H9 (cell line): ENCODE data around the gene DCAF4. TPM values are rescaled to one million over a fixed set of nuclear protein-coding genes. Genes with fewer than 3 reads are reported as not detected.

Experiments
- DNase-seq: peaks from one replicate; pipeline ENCODE4 v3.0.0-alpha.2; 2017
- H2AFZ ChIP-seq: one replicate; pipeline ENCODE4 v1.6.1; 2013; ENCODE audit warnings: mild to moderate bottlenecking, low read length, control low read depth, moderate library complexity
- H2AK5ac ChIP-seq: 2 replicates; pipeline ENCODE4 v1.6.1; 2013; ENCODE audit warnings: low read length, control low read depth, mixed read lengths; ENCODE audit not compliant: insufficient read length
- H2BK120ac ChIP-seq: one replicate; pipeline ENCODE4 v1.6.1; 2013; ENCODE audit warnings: low read depth, mild to moderate bottlenecking, low read length, control low read depth, inconsistent platforms; ENCODE audit not compliant: poor library complexity, severe bottlenecking
- H2BK12ac ChIP-seq: 2 replicates; pipeline ENCODE4 v1.6.1; 2013; ENCODE audit warnings: low read length, control low read depth, mixed read lengths, low read depth; ENCODE audit not compliant: insufficient read length
- H2BK15ac ChIP-seq: 2 replicates; pipeline ENCODE4 v1.6.1; 2013; ENCODE audit warnings: low read depth, low read length, control low read depth
- H2BK20ac ChIP-seq: one replicate; pipeline ENCODE4 v1.6.1; 2013; ENCODE audit warnings: low read depth, mild to moderate bottlenecking, low read length, control low read depth, inconsistent platforms; ENCODE audit not compliant: poor library complexity, severe bottlenecking
- H2BK5ac ChIP-seq: 2 replicates; pipeline ENCODE4 v1.6.1; 2013; ENCODE audit warnings: low read length, control low read depth, mixed read lengths; ENCODE audit not compliant: insufficient read length
- H3K14ac ChIP-seq: 2 replicates; pipeline ENCODE4 v1.6.1; 2013; ENCODE audit warnings: low read length, control low read depth; ENCODE audit not compliant: insufficient read depth
- H3K18ac ChIP-seq: 2 replicates; pipeline ENCODE4 v1.6.1; 2013; ENCODE audit warnings: low read depth, mild to moderate bottlenecking, mixed read lengths, low read length, control low read depth; ENCODE audit not compliant: insufficient read length
- H3K23ac ChIP-seq: 2 replicates; pipeline ENCODE4 v1.6.1; 2013; ENCODE audit warnings: low read length, control low read depth, mixed read lengths, low read depth; ENCODE audit not compliant: insufficient read length
- H3K23me2 ChIP-seq: 2 replicates; pipeline ENCODE4 v1.6.1; 2013; ENCODE audit warnings: low read depth, mild to moderate bottlenecking, mixed read lengths, low read length, control low read depth; ENCODE audit not compliant: insufficient read length, poor library complexity, severe bottlenecking
- H3K27ac ChIP-seq: 2 replicates; pipeline ENCODE4 v1.5.1; 2013; ENCODE audit warnings: low read length, control low read depth, mixed read lengths, low read depth; ENCODE audit not compliant: insufficient read length
- H3K27me3 ChIP-seq: 2 replicates; pipeline ENCODE4 v1.6.1; 2013; ENCODE audit warnings: low read length, control low read depth, inconsistent platforms; ENCODE audit not compliant: insufficient read depth
- H3K4ac ChIP-seq: 2 replicates; pipeline ENCODE4 v1.6.1; 2013; ENCODE audit warnings: low read depth, mild to moderate bottlenecking, control low read depth, inconsistent platforms, low read length, moderate library complexity
- H3K4me1 ChIP-seq: 2 replicates; pipeline ENCODE4 v1.6.1; 2013; ENCODE audit warnings: low read length, control low read depth, inconsistent platforms; ENCODE audit not compliant: insufficient read depth
- H3K4me2 ChIP-seq: 2 replicates; pipeline ENCODE4 v1.6.1; 2013; ENCODE audit warnings: low read length, control low read depth, mixed read lengths; ENCODE audit not compliant: insufficient read length, insufficient read depth
- H3K56ac ChIP-seq: 2 replicates; pipeline ENCODE4 v1.6.1; 2013; ENCODE audit warnings: low read depth, mild to moderate bottlenecking, mixed read lengths, low read length, control low read depth; ENCODE audit not compliant: insufficient read length
- H3K79me1 ChIP-seq: 2 replicates; pipeline ENCODE4 v1.6.1; 2013; ENCODE audit warnings: low read depth, mild to moderate bottlenecking, moderate library complexity, low read length, control low read depth, inconsistent platforms; ENCODE audit not compliant: insufficient read depth, poor library complexity, severe bottlenecking
- H3K79me2 ChIP-seq: 2 replicates; pipeline ENCODE4 v1.6.1; 2013; ENCODE audit warnings: low read length, control low read depth, inconsistent platforms; ENCODE audit not compliant: insufficient read depth
- H3K9ac ChIP-seq: 2 replicates; pipeline ENCODE4 v1.6.1; 2013; ENCODE audit warnings: low read length, control low read depth, mixed read lengths; ENCODE audit not compliant: insufficient read length; ENCODE audit errors: extremely low read depth
- H3K9me3 ChIP-seq: one replicate; pipeline ENCODE4 v1.6.1; 2013; ENCODE audit warnings: low read depth, low read length, inconsistent platforms; ENCODE audit not compliant: control insufficient read depth
- H3T11ph ChIP-seq: one replicate; pipeline ENCODE4 v1.6.1; 2013; ENCODE audit warnings: mild to moderate bottlenecking, low read length, control low read depth, inconsistent platforms
- H4K20me1 ChIP-seq: one replicate; pipeline ENCODE4 v1.6.1; 2013; ENCODE audit not compliant: control insufficient read depth, insufficient read length, insufficient read depth
- H4K5ac ChIP-seq: 2 replicates; pipeline ENCODE4 v1.6.1; 2013; ENCODE audit warnings: low read depth, mild to moderate bottlenecking, mixed read lengths, low read length, control low read depth; ENCODE audit not compliant: insufficient read length
- H4K8ac ChIP-seq: replicated peaks from 2 replicates; pipeline ENCODE4 v1.6.1; 2013; ENCODE audit warnings: low read length, control low read depth, mixed read lengths, low read depth; ENCODE audit not compliant: insufficient read length
- H4K91ac ChIP-seq: 2 replicates; pipeline ENCODE4 v1.6.1; 2013; ENCODE audit warnings: low read depth, mild to moderate bottlenecking, moderate library complexity, mixed read lengths, low read length, control low read depth; ENCODE audit not compliant: insufficient read length
- H3K27ac Mint-ChIP-seq, 3 experiments: 2 replicates in 2 of 3; 3 replicates in 1 of 3; pipeline ENCODE4 v1.8.0; 2020 to 2021; ENCODE audit warnings: mixed read lengths in 3 of 3, mild to moderate bottlenecking in 1 of 3, moderate library complexity in 1 of 3
- H3K27me3 Mint-ChIP-seq: 2 replicates; pipeline ENCODE4 v1.8.0; 2021; ENCODE audit warnings: low read depth, mild to moderate bottlenecking, moderate library complexity, mixed read lengths
- H3K36me3 Mint-ChIP-seq, 3 experiments: 2 replicates in 2 of 3; 3 replicates in 1 of 3; pipeline ENCODE4 v1.8.0; 2020 to 2021; ENCODE audit warnings: low read depth in 3 of 3, mixed read lengths in 3 of 3; ENCODE audit not compliant: insufficient read depth in 1 of 3
- H3K4me1 Mint-ChIP-seq, 2 experiments: 2 replicates each; pipeline ENCODE4 v1.8.0; 2020; ENCODE audit warnings: mixed read lengths in 2 of 2
- H3K4me3 Mint-ChIP-seq, 2 experiments: 2 replicates in 1 of 2; 3 replicates in 1 of 2; pipeline ENCODE4 v1.8.0; 2020 to 2021; ENCODE audit warnings: mild to moderate bottlenecking in 2 of 2, mixed read lengths in 2 of 2, moderate library complexity in 1 of 2
- H3K9me3 Mint-ChIP-seq, 2 experiments: 2 replicates in 1 of 2; 3 replicates in 1 of 2; pipeline ENCODE4 v1.8.0; 2020; ENCODE audit warnings: mild to moderate bottlenecking in 2 of 2, mixed read lengths in 2 of 2, moderate library complexity in 1 of 2
- CTCF ChIP-seq: fragments of 200-600 bp; sonication (generic); conservative IDR thresholded peaks from 3 replicates; pipeline ENCODE4 v1.8.0; 2021; ENCODE audit warnings: antibody characterized with exemption, mild to moderate bottlenecking
- WGBS: extraction: QIAGEN DNeasy Blood & Tissue Kit; methylation state at CpG from one replicate; pipeline ENCODE4 v1.1.7; 2013; ENCODE audit warnings: missing lambda C conversion rate, low lambda C conversion rate, mixed read lengths; ENCODE audit not compliant: insufficient read length; ENCODE audit errors: extremely low coverage; 5-methylcytosine and 5-hydroxymethylcytosine counted together
- total RNA-seq: library from RNA; stranded (reverse); gene quantifications from 2 replicates; pipeline ENCODE4 v1.2.1, GENCODE V29; 2021

DCAF4 gene
- total RNA-seq, 1 experiment from 2014 or later: 32.0 TPM

- H2BK5ac ChIP-seq: no peak overlapping the region
- no peak overlapping the region for H4K91ac ChIP-seq
- no peak for TF ChIP-seq CTCF
- Mint-ChIP-seq H3K27me3 (no peaks in the 10 kb centered on the region), H3K4me1 (peaks cover 3% of the 10 kb centered on the region in 2 experiments), H3K9me3 (no peaks in the 10 kb centered on the region), H3K27ac (no peak overlapping the region), H3K4me3 (no peak overlapping the region), H3K36me3 (peaks cover 4 to 26% (median 18%) of the 10 kb centered on the region in 3 experiments; a peak in 6 of 7 replicates)
- H2BK12ac ChIP-seq: no peak overlapping the region
- H3K9me3 ChIP-seq: no peaks in the 10 kb centered on the region
- H3K56ac ChIP-seq: no peak overlapping the region
- no peak overlapping the region for H2BK20ac ChIP-seq
- H2BK15ac ChIP-seq: no peak overlapping the region
- H3K9ac ChIP-seq: no peak overlapping the region
- H3K14ac ChIP-seq: no peak overlapping the region
- H3K4me2 ChIP-seq: no peak overlapping the region
- H3K23ac ChIP-seq: no peak overlapping the region
- no peaks in the 10 kb centered on the region for H3K23me2 ChIP-seq
- no peak overlapping the region for H2BK120ac ChIP-seq
- no peak overlapping the region for H2AK5ac ChIP-seq
- no peak for DNase-seq
- no peaks in the 10 kb centered on the region for H3K4me1 ChIP-seq
- H3K27me3 ChIP-seq: no peaks in the 10 kb centered on the region
- no peak overlapping the region for H3K4ac ChIP-seq
- H4K8ac ChIP-seq: no peak overlapping the region
- H4K20me1 ChIP-seq: no peaks in the 10 kb centered on the region
- H3K79me2 ChIP-seq: no peaks in the 10 kb centered on the region
- no peaks in the 10 kb centered on the region for H3K79me1 ChIP-seq
- no peak overlapping the region for H2AFZ ChIP-seq
- no peak overlapping the region for H3K18ac ChIP-seq
- no peak overlapping the region for H4K5ac ChIP-seq
- no peak overlapping the region for H3T11ph ChIP-seq
- no peak overlapping the region for H3K27ac ChIP-seq
- no CpG with 5 or more reads among the region's 2 CpGs for WGBS
Measured at GRCh38 chr14:72986857-72987256, 60.6 kb downstream of the DCAF4 start.
